Regular cardiac myocyte (primary cell): ENCODE results near the gene MBOAT7. TPM values are rescaled to one million over a fixed set of nuclear protein-coding genes. Genes with fewer than 3 reads are reported as not detected.

Experiments
- total RNA-seq: library from RNA; depleted of rRNA; stranded (reverse); fragments of >200 nt; gene quantifications from 2 replicates; pipeline ENCODE4 v1.2.3, GENCODE V29; 2014

Gene MBOAT7
- total RNA-seq = 45.7 and 48.3 TPM in 2 replicates

GRCh38 chr19:54189145-54189734, at the start of gene MBOAT7:
Gene MBOAT7, minus strand, starts transcription at chr19:54189580. Its CDS starts 1,072 bp downstream, at chr19:54188508.

GRCh38 chr19:54222474-54223276, 33.3 kb upstream of the MBOAT7 start, which contains the start of gene LILRB3:
Gene LILRB3, minus strand, starts transcription at chr19:54223007. Its CDS starts 31 bp downstream, at chr19:54222976.

GRCh38 chr19:54191011-54191810, 1.8 kb upstream of the MBOAT7 start, which contains the start of gene TSEN34:
Gene TSEN34, plus strand, starts transcription at chr19:54191308. Its CDS starts 57 bp downstream, at chr19:54191365.

GRCh38 chr19:54172471-54173358, 16.7 kb downstream of the MBOAT7 start, which contains the start of gene TMC4:
Gene TMC4, minus strand, starts transcription at chr19:54173160. Its CDS starts 43 bp downstream, at chr19:54173117.

GRCh38 chr19:54159352-54160181, 29.8 kb downstream of the MBOAT7 start, which contains the start of gene LENG1:
Gene LENG1, minus strand, starts transcription at chr19:54159721. Its CDS starts 26 bp downstream, at chr19:54159695.

GRCh38 chr19:54137699-54138488, 51.5 kb downstream of the MBOAT7 start, which contains the start of gene CNOT3:
Gene CNOT3, plus strand, starts transcription at chr19:54137762. Its CDS starts 5,217 bp downstream, at chr19:54142979.

Other genes starting within 250 kb of the MBOAT7 start
- 0.56 and 1.5 TPM in 2 replicates for gene CACNG8, start 226.6 kb downstream of the MBOAT7 start, total RNA-seq
- gene CACNG6, start 197.9 kb downstream of the MBOAT7 start, total RNA-seq = 1.7 and 1.9 TPM in 2 replicates
- gene VSTM1, start 125.7 kb downstream of the MBOAT7 start, total RNA-seq = not detected in 2 replicates
- not detected in 2 replicates for gene TARM1, start 108.2 kb downstream of the MBOAT7 start, total RNA-seq
- gene OSCAR, start 88.8 kb downstream of the MBOAT7 start, total RNA-seq = 1.1 and 1.2 TPM in 2 replicates
- gene NDUFA3, start 86.7 kb downstream of the MBOAT7 start, total RNA-seq = 11.3 and 15.3 TPM in 2 replicates
- gene TFPT, start 73.9 kb downstream of the MBOAT7 start, total RNA-seq = 13.5 and 24.0 TPM in 2 replicates
- gene PRPF31, start 73.8 kb downstream of the MBOAT7 start, total RNA-seq = 44.5 and 79.0 TPM in 2 replicates
- gene CNOT3, start 51.8 kb downstream of the MBOAT7 start, total RNA-seq = 4.5 and 8.4 TPM in 2 replicates
- 5.1 and 9.0 TPM in 2 replicates for gene LENG1, start 29.9 kb downstream of the MBOAT7 start, total RNA-seq
- 0.38 and 1.4 TPM in 2 replicates for gene TMC4, start 16.4 kb downstream of the MBOAT7 start, total RNA-seq
- 76.5 and 88.8 TPM in 2 replicates for gene TSEN34, start 1.7 kb upstream of the MBOAT7 start, total RNA-seq
- gene RPS9, start 11.3 kb upstream of the MBOAT7 start, total RNA-seq = 1,445 and 1,908 TPM in 2 replicates
- gene LILRB3, start 33.4 kb upstream of the MBOAT7 start, total RNA-seq = not detected in 2 replicates
- gene LILRA6, start 53.2 kb upstream of the MBOAT7 start, total RNA-seq = not detected in 2 replicates
- not detected in 2 replicates for gene LILRB5, start 67.7 kb upstream of the MBOAT7 start, total RNA-seq
- gene LILRB2, start 91.5 kb upstream of the MBOAT7 start, total RNA-seq = not detected in 2 replicates
- not detected in 2 replicates for gene LILRA5, start 123.6 kb upstream of the MBOAT7 start, total RNA-seq
- gene LILRA4, start 149.6 kb upstream of the MBOAT7 start, total RNA-seq = not detected in 2 replicates
- 0.19 and 0.28 TPM in 2 replicates for gene LAIR1, start 175.4 kb upstream of the MBOAT7 start, total RNA-seq
- not detected in 2 replicates for gene TTYH1, start 225.9 kb upstream of the MBOAT7 start, total RNA-seq